NK-92 (cell line): ENCODE data around the gene JAKMIP3.

Source experiments
- DNase-seq: peaks from one replicate; lab custom pipeline; 2025; ENCODE audit not compliant: unreplicated experiment; lab: John Stamatoyannopoulos, UW

The JAKMIP3 gene

GRCh38 chr10:132109341-132110110, 43.8 kb downstream of the JAKMIP3 start:
- DNase-seq, result no peak

- no peak for DNase-seq
These were observed 44.4 kb downstream of the JAKMIP3 start for GRCh38 chr10:132110111-132110521.

GRCh38 chr10:132110713-132111112, 45.0 kb downstream of the JAKMIP3 start:
- no peak for DNase-seq

- no peak for DNase-seq
These were observed 45.5 kb downstream of the JAKMIP3 start for GRCh38 chr10:132111121-132111731.

- DNase-seq, result no peak
These were observed 46.2 kb downstream of the JAKMIP3 start for GRCh38 chr10:132111871-132112341.

GRCh38 chr10:132112611-132113010, 46.9 kb downstream of the JAKMIP3 start:
- no peak for DNase-seq

- no peak for DNase-seq
These were observed 47.5 kb downstream of the JAKMIP3 start for GRCh38 chr10:132113206-132113605.

- DNase-seq, result no peak
These were observed 48.1 kb downstream of the JAKMIP3 start for GRCh38 chr10:132113766-132114365.

- DNase-seq, result no peak
These were observed 49.3 kb downstream of the JAKMIP3 start for GRCh38 chr10:132114953-132115520.
